GM21381 (cell line): Measurements from ENCODE around the gene CHCHD6.

Experiments
- ATAC-seq: cut with Tn5 transposase; IDR thresholded peaks from one replicate; pipeline ENCODE4 v1.9.1; 2021; ENCODE audit warnings: mild to moderate bottlenecking, moderate library complexity; ENCODE audit not compliant: unreplicated experiment

Gene CHCHD6

GRCh38 chr3:126915015-126915414, 211.0 kb downstream of the CHCHD6 start:
- ATAC-seq = no peak

DNA sequence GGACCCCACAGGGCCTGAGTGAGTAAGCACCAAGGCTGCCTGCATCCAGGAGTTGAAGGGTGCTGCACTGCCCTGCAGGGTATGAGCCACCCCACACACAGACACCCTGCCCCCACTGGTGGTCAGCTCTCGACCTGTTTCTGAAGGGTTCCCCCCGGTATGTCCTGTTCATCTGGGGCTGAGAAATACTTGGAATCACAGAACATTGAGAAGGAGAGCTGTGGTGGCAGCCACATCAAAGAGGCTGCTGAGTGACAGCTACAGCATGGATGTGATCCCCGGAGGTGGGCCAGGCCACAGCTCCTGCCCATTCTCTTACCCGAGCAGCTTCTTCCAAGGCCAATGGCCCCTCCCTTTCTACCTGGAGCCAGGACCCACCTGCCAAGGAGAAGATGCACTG, 212.5 kb downstream of the CHCHD6 start:
- ATAC-seq = no peak

DNA sequence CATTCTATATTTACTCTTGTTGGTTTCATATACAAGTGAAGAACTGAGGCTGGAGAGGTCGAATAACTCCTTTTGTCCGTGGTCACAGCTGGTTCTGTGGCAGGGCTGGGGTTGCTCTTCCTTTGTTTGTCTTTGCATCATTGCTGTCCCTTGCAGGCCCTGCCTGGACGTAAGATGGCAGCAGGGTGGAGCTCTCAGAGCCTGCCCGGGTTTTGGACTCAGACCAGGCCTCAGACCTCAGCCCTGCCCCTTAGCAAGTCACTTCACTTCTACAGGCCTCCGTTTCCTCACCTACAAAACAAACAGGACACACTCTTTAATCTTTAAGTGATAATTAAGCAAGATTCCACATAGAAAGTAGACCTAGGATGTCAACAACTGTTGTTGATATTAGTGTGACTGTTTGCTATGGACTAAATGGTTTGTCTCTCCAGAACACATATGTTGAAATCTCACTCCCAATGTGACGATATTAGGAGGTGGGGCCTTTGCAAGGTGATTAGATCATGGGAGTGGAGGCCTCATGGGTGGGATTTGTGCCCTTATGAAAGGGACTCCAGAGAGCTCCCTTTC, 213.3 kb downstream of the CHCHD6 start:
- no peak for ATAC-seq

DNA sequence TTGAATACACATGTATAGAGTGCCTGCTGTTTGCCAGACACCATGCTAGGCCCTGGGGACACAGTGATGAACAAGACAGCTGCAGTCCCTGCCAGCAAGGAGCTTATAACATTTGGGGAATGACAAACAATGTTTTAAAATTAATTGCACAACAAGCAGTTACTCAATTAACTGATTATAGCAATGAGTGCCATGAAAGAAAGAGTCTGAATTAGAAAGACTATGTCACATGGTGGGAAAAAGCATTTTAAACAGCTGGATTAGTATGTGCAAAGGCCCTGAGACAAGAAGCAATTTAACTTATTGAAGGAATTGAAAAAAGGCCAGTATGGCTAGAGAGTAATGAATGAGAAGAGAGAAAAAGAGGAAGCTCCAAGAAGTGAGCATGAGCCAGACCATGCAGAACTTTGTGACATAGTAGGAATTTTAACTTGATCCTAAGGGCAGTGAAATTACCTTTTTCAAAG, 214.3 kb downstream of the CHCHD6 start:
- no peak for ATAC-seq

DNA sequence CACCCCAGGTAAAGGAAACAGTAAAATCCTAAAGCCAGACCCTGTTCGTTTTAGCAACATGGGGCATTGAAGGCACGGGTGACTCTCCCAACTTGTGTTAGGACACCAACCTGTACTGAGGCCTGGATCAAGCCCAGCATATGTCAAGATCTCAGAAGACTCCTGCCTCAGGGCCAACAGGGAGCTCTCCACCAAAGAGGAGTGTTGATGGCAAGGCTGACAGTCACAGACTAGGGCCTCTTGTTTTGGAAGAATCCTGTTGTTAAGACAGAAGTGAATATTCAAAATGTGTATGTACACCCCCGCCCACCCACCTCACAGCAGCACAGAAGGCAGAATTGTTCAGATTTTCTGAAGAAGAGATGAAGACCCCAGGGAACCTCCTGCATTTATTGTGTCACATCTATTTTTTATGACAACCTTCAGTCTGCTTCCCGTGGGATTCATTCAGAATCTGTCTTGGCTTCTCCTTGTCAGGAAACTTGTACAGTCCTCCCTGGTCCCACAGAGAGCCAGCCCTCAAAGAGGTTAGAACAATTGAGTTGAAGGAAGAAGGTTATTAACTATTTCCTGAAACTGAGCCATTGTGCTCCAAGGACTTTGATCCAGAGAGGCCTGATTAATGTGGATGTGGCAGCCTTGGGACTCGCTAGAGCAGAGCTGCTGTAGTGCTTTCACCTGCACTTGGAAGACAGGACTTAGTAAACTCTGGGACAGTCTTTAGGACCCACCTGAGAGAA, 217.2 kb downstream of the CHCHD6 start:
- ATAC-seq = no peak

DNA sequence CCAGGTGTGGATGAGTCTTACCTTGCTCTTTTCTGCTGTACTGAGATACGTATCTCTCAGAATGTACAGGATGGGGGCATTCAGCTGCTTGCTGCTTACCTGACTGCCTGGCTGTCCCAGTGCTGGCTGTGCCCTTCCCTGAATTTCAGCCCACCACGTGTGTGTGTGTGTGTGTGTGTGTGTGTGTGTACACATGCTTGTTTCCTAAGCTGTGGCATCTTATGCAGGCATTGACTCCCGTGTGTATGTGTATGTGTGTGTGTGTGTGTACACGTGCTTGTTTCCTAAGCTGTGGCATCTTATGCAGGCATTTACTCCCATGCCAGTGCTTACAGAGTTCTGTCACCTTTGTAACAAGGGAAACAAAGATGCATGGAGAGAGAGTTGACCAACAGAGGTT, 218.4 kb downstream of the CHCHD6 start:
- no peak for ATAC-seq

DNA sequence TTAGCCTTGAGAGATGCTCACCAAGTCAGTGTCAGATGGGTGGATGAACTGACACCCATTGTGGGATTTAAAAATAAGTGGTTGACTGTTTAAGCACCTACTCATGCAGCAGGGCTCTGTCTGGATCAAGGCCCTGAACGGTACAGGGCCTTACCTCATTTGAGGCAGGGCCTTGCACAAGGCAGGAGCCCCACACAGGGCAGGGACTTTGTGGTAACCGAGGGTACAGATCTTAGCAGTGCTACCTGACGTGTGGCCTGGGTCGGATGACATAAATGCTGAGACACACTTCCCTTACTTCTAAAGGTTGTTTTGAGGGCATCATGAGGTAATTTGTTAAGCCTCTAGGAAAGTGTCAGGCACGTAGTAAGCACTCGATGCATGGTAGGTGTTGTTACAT, 219.4 kb downstream of the CHCHD6 start:
- no peak for ATAC-seq

DNA sequence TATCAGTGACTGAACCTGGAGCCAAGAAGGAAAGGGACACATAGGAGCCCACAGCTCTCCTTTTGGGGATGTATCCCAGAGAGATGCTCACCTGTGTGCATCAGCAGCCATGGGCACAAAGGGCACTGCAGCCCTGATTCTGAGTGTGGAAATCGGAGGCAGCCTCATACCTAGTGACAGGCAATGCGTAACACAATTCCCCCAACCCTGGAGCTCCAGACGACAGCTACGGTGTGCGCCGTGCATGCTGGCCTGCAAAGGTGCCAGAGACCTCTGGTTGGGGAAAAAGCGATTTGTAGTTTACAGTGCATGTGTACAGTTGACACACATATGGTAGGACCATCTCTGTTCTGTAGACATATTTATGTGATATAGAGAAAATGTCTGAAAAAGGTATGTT, 219.9 kb downstream of the CHCHD6 start:
- ATAC-seq = no peak

DNA sequence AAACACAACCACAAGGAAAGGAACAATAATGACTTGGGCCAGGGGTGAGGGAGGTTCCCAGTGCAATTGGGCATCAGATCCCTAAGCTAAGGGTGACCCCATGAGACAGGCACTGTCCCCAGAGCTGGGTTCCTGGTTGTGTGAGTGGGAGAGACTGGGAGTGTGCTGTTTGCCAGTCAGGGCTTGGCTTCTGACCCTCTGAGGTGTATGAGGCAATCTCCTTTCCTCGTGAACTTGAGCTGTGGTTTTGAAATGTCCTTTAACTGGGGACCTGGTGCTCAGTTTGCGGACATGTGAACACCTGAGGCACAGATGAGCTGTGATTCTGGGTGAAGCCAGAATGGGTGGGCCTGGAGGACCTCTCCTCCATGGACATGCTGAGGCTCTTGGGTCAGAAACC, 220.4 kb downstream of the CHCHD6 start:
- ATAC-seq = no peak

- no peak for ATAC-seq
Measured at GRCh38 chr3:126925411-126926171, 221.6 kb downstream of the CHCHD6 start.

DNA sequence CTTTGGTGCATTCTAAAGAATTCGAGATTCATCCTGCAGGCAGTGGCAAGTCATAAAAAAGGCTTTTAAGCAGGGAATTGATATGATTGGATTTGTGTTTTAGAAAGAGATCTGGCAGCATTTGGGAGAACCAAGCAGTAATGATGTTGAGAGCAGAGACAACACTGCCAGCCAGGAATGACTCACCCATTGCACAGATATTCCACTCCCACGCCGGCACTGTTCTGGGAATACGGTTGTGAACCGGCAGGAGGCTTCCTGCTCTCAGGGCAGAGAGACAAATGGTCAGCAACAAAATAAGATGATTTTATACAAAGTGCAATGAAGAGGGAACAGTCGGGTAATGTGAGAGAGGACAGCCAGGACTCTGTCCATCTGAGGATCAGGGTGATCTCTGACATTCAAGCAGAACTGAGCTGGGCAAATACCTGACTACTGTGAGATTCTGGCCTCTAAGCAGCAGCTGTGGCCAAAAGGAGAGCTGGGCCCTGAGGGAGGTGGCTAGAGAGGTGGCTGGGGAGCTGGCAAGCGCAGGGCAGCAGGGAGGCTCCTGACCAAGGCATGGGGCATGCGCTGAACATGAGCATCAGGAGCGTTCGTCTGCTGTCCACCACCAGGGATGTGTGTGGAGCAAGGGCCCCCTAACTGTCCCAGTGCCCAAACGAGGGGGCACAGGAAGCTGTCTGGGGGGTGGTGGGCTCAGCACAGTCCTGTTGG, 222.8 kb downstream of the CHCHD6 start:
- no peak for ATAC-seq

GRCh38 chr3:126927401-126927750, 223.3 kb downstream of the CHCHD6 start:
- ATAC-seq = no peak

GRCh38 chr3:126927846-126928245, 223.8 kb downstream of the CHCHD6 start:
- ATAC-seq = no peak

- no peak for ATAC-seq
Measured at GRCh38 chr3:126928921-126929474, 225.0 kb downstream of the CHCHD6 start.

DNA sequence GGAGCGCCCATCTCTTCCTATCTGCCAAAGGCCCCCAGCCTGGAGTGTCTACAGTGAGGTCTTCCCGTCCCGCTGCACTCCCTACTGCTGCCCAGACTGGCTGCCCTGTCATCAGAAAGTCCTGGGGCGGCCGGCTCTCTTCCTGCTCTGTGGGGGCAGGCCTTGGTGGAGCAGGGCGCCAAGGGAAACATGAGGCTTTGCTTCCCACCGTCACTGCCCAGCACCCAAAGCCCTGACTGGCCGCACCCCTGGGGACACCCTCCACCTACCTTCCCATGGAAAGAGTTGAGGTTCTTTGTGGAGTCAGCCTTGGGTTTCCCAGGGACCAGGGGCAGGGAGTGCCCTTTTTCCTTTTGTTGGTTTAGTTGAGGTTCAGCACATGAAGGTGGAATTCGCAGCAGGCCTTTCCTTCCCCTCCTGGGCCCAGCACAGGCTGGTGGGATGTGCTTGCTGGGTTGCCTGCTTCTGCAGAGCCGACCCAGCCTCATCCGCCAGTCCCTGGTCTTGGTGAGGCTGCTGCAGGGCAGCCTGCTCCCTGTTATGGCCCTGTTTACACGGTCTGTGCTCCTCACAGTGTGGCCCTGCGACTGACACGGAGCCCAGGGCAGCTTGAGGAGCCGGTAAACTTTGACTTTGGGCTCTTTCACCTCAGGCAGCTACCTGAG, 227.0 kb downstream of the CHCHD6 start:
- ATAC-seq = no peak

DNA sequence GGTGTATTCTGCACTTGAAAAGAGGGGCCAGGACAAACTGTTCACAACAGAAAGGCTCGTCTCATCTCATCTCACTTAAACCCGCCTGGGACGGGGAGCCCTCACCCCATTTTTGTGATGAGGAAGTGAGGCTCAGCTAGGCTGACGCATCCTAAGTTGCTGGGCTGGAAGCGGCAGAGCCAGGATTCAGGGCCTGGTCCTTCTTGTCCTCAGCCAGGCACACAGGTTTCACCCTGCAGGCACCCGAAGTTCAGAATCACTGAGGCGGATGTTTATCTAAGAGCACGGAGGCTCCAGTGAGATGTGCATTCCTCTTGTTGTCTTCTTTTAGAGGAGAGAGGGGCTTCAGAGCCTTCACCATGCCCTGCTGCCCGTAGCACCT, 227.8 kb downstream of the CHCHD6 start:
- no peak for ATAC-seq

GRCh38 chr3:126932188-126932931, 228.3 kb downstream of the CHCHD6 start:
- no peak for ATAC-seq

GRCh38 chr3:126934031-126934531, 230.0 kb downstream of the CHCHD6 start:
- ATAC-seq = no peak

DNA sequence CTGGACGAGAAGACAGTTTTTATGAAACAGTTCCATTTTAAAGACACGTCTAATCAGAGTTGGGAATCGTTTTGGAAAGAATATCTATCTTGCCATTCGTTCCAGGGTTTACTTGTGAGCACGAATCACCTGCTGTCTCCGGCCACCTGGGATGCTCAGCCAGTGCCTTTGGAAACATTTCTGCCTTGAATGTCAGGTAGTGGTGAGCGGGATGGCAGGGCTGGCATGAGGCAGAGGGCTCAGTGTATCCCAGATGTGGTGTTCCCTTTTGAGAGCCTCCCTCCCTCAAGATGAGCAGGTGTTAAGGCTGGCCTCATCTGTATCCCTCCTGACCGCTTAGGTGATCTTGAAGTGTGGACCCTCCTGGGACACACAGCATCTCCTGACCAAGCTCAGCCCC, 231.0 kb downstream of the CHCHD6 start:
- ATAC-seq = no peak
